Activated CD4-positive, CD25-positive, alpha-beta regulatory T cell treated with anti-CD3 and anti-CD28 coated beads, Interleukin-2, amount 50 U/mL, for 24 hours (primary cell): Measurements from ENCODE around the gene MMADHC.

Source experiments
- ATAC-seq, 2 donors: fragments of 150-1000 bp; cut with Tn5 transposase; one replicate each; pipeline ENCODE4 v1.10.0; 2021; ENCODE audit warnings: mild to moderate bottlenecking in 1 of 2, moderate library complexity in 1 of 2

Gene MMADHC

GRCh38 chr2:149544692-149545091, 42.9 kb downstream of the MMADHC start:
- peak; percentile 65 to 73 for ATAC-seq

- ATAC-seq: no peak
Measured at GRCh38 chr2:149543845-149544244, 43.7 kb downstream of the MMADHC start.

- no peak for ATAC-seq
Measured at GRCh38 chr2:149540138-149540537, 47.4 kb downstream of the MMADHC start.

- ATAC-seq: no peak
Measured at GRCh38 chr2:149538138-149538833, 49.3 kb downstream of the MMADHC start.

GRCh38 chr2:149537092-149537726, 50.4 kb downstream of the MMADHC start:
- peak; percentile 91 to 92 for ATAC-seq

GRCh38 chr2:149536649-149537048, 50.9 kb downstream of the MMADHC start:
- ATAC-seq: no peak

- ATAC-seq: no peak
Measured at GRCh38 chr2:149534674-149535073, 52.9 kb downstream of the MMADHC start.

GRCh38 chr2:149528983-149529382, 58.6 kb downstream of the MMADHC start:
- ATAC-seq: no peak

GRCh38 chr2:149527998-149528755, 59.4 kb downstream of the MMADHC start:
- ATAC-seq: no peak

- ATAC-seq: no peak
Measured at GRCh38 chr2:149526689-149527088, 60.9 kb downstream of the MMADHC start.

- ATAC-seq: no peak
Measured at GRCh38 chr2:149525323-149525722, 62.3 kb downstream of the MMADHC start.
